DOHH2 (cell line): ENCODE measurements around the gene GLOD4.

Experiments used
- H3F3A ChIP-seq: fragments of 200-600 bp; sonication (generic), shearing (Covaris generic); 2 replicates; pipeline ENCODE4 v1.6.0; 2016; ENCODE audit warnings: antibody characterized with exemption, mild to moderate bottlenecking; ENCODE audit not compliant: control insufficient read depth, insufficient read depth
- H3K27ac ChIP-seq: fragments of 200-600 bp; sonication (generic); 2 replicates; pipeline ENCODE4 v1.5.1; 2014; ENCODE audit warnings: low read depth, mild to moderate bottlenecking, low read length, moderate library complexity
- H3K27me3 ChIP-seq: fragments of 200-600 bp; sonication (generic); 2 replicates; pipeline ENCODE4 v1.6.1; 2014; ENCODE audit warnings: mild to moderate bottlenecking, low read length, mixed read lengths; ENCODE audit not compliant: control insufficient read depth
- H3K36me3 ChIP-seq: fragments of 200-600 bp; sonication (generic); 2 replicates; pipeline ENCODE4 v1.6.1; 2014; ENCODE audit warnings: mild to moderate bottlenecking, low read length, moderate library complexity, mixed read lengths; ENCODE audit not compliant: control insufficient read depth
- H3K4me1 ChIP-seq: fragments of 200-600 bp; sonication (generic); 2 replicates; pipeline ENCODE4 v1.6.1; 2014; ENCODE audit warnings: mild to moderate bottlenecking, low read length, mixed read lengths; ENCODE audit not compliant: control insufficient read depth
- H3K4me2 ChIP-seq: fragments of 200-600 bp; sonication (generic); 2 replicates; pipeline ENCODE4 v1.6.0; 2014; ENCODE audit warnings: mild to moderate bottlenecking, low read length, moderate library complexity
- H3K4me3 ChIP-seq: fragments of 200-600 bp; sonication (generic); 2 replicates; pipeline ENCODE4 v1.5.1; 2014; ENCODE audit warnings: mild to moderate bottlenecking, low read length, mixed read lengths
- H3K79me2 ChIP-seq: fragments of 200-600 bp; sonication (generic); 2 replicates; pipeline ENCODE4 v1.6.1; 2014; ENCODE audit warnings: mild to moderate bottlenecking, low read length, mixed read lengths; ENCODE audit not compliant: control insufficient read depth
- H3K9me2 ChIP-seq: fragments of 200-600 bp; sonication (generic); replicated peaks from 2 replicates; pipeline ENCODE4 v1.6.1; 2014; ENCODE audit warnings: mild to moderate bottlenecking, low read length, mixed read lengths; ENCODE audit not compliant: control insufficient read depth
- H3K9me3 ChIP-seq: fragments of 200-600 bp; sonication (generic); 2 replicates; pipeline ENCODE4 v1.6.1; 2014; ENCODE audit warnings: antibody characterized with exemption, low read length, mixed read lengths; ENCODE audit not compliant: control insufficient read depth, insufficient read depth
- H4K20me1 ChIP-seq: fragments of 200-600 bp; sonication (generic); 2 replicates; pipeline ENCODE4 v1.6.0; 2014; ENCODE audit warnings: low read depth, mild to moderate bottlenecking, antibody characterized with exemption, low read length, moderate library complexity; ENCODE audit not compliant: control insufficient read depth, insufficient read depth
- CTCF ChIP-seq: fragments of 200-600 bp; sonication (generic); IDR thresholded peaks from one replicate; pipeline ENCODE4 v1.5.1; 2014; ENCODE audit warnings: antibody characterized with exemption, mild to moderate bottlenecking, low read depth, low read length; ENCODE audit not compliant: poor library complexity, severe bottlenecking
- EZH2phosphoT487 ChIP-seq: fragments of 200-600 bp; sonication (generic); IDR thresholded peaks from 2 replicates; pipeline ENCODE4 v1.6.1; 2017; ENCODE audit warnings: borderline replicate concordance, mild to moderate bottlenecking, antibody characterized with exemption, low read length, moderate library complexity, mixed read lengths

GLOD4 gene

GRCh38 chr17:725084-725483 lies 57.0 kb downstream of the GLOD4 start:
- Histone ChIP-seq H3K4me3 (no peak overlapping the region), H3K27ac (no peak overlapping the region), H3K36me3 (no peaks in the 10 kb centered on the region), H3K4me2 (no peak overlapping the region), H3F3A (peaks cover 16% of the 10 kb centered on the region), H4K20me1 (no peaks in the 10 kb centered on the region), H3K9me3 (no peaks in the 10 kb centered on the region), H3K79me2 (no peaks in the 10 kb centered on the region), H3K9me2 (no peaks in the 10 kb centered on the region), H3K27me3 (no peaks in the 10 kb centered on the region), H3K4me1 (no peaks in the 10 kb centered on the region)
- TF ChIP-seq EZH2phosphoT487 (no peak), CTCF (no peak)

- H3K36me3 ChIP-seq, result no peaks in the 10 kb centered on the region
- TF ChIP-seq CTCF, result no peak
- no peak for TF ChIP-seq EZH2phosphoT487
- H3K9me2 ChIP-seq, result no peaks in the 10 kb centered on the region
- H3K4me2 ChIP-seq, result no peak overlapping the region
- no peaks in the 10 kb centered on the region for H3K9me3 ChIP-seq
- no peaks in the 10 kb centered on the region for H3K79me2 ChIP-seq
- H3K27me3 ChIP-seq, result no peaks in the 10 kb centered on the region
- no peak overlapping the region for H3K27ac ChIP-seq
- no peaks in the 10 kb centered on the region for H4K20me1 ChIP-seq
- peaks cover 14% of the 10 kb centered on the region for H3F3A ChIP-seq
- H3K4me3 ChIP-seq, result no peak overlapping the region
- H3K4me1 ChIP-seq, result no peaks in the 10 kb centered on the region
Observed at GRCh38 chr17:721540-721937, 60.5 kb downstream of the GLOD4 start.

GRCh38 chr17:720706-721539 lies 61.2 kb downstream of the GLOD4 start:
- Histone ChIP-seq H3K4me1 (0 out of 2 replicates have a peak, but pooled peaks cover 3% of the 10 kb centered on the region), H3K9me3 (no peaks in the 10 kb centered on the region), H4K20me1 (no peaks in the 10 kb centered on the region), H3K4me3 (no peak overlapping the region), H3K36me3 (no peaks in the 10 kb centered on the region), H3K79me2 (no peaks in the 10 kb centered on the region), H3K9me2 (no peaks in the 10 kb centered on the region), H3K27me3 (no peaks in the 10 kb centered on the region), H3K27ac (no peak overlapping the region), H3K4me2 (no peak overlapping the region), H3F3A (peaks cover 14% of the 10 kb centered on the region)
- TF ChIP-seq CTCF (no peak), EZH2phosphoT487 (no peak)
